HAP-1 (cell line): ENCODE measurements around the gene ERC2.

Experiments
- DNase-seq, 2 experiments: peaks; one replicate each; pipeline ENCODE4 v3.0.0-alpha.2; 2016 to 2020; ENCODE audit warnings: low spot score in 2 of 2
- H3K27me3 ChIP-seq: fragments of 250-450 bp; sonication (Bioruptor Pico); 2 replicates; pipeline ENCODE4 v1.5.1; 2020; ENCODE audit warnings: low read depth, mild to moderate bottlenecking, moderate library complexity
- H3K36me3 ChIP-seq: fragments of 250-450 bp; sonication (Bioruptor Pico); replicated peaks from 2 replicates; pipeline ENCODE4 v1.5.1; 2020; ENCODE audit warnings: mild to moderate bottlenecking
- H3K4me1 ChIP-seq: fragments of 250-450 bp; sonication (Bioruptor Pico); 2 replicates; pipeline ENCODE4 v1.5.1; 2020; ENCODE audit warnings: mild to moderate bottlenecking
- H3K4me3 ChIP-seq: fragments of 250-450 bp; sonication (Bioruptor Pico); 2 replicates; pipeline ENCODE4 v1.5.1; 2020; ENCODE audit warnings: mild to moderate bottlenecking, moderate library complexity
- H3K9me3 ChIP-seq: fragments of 250-450 bp; sonication (Bioruptor Pico); 2 replicates; pipeline ENCODE4 v1.5.1; 2020; ENCODE audit warnings: mild to moderate bottlenecking, moderate library complexity
- in situ Hi-C: fragments of 300-500 bp; cut with MboI; formaldehyde crosslinking; loops from 3 replicates; pipeline ENCODE4 v1.14.3; 2020; ENCODE audit warnings: low sequenced_read_pairs, inconsistent platforms, mixed read lengths

The ERC2 gene

DNA sequence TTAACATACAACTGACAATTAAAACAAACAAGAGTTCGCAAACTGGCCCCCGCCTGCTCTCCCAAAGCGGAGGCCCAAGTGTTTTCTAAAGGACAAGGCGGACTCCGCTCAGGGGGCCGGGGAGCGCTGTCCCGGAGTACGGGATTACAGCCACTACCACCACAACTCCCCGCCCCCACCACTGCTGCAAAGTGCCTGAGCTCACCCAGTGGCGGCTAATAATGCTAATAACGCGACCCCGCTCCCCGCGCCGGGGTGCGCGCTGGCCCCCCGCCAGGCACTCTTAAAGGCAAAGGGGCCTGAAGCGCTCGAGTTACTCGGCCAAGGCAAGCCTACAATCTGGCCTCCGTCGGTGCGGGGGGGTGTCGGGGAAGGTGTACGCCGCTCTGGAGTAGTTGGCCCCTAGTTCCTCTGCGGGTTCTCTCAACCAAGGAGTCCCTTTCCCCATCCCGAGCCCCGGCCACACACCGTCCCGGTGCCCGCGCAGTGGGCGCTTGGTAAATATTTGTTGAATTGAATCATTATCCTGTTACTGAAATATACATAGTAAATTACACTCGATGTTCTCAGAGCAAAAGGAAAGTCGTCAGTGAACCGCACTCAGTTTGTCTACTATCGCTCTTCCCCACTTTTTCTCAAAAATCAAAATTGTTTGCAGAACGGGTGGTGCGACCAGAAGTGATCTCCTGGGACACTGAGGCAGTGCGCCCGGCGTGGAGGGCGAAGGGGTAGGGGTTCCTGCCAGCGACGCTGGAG, 982.0 kb downstream of the ERC2 start:
- in situ Hi-C loops, result loop anchor here (10.0 to 25.0 kb wide), 4 partner anchors 239 to 776 kb away; no protein-coding TSS in a partner anchor
- H3K36me3 ChIP-seq, result no peaks in the 10 kb centered on the region
- DNase-seq, result peak; percentile 44 to 85
- no peaks in the 10 kb centered on the region for H3K9me3 ChIP-seq
- H3K4me1 ChIP-seq, result peaks cover 2% of the 10 kb centered on the region; the same call in 1 of the 2 replicates
- H3K4me3 ChIP-seq, result peak overlapping the region; percentile 66
- no peaks in the 10 kb centered on the region for H3K27me3 ChIP-seq

DNA sequence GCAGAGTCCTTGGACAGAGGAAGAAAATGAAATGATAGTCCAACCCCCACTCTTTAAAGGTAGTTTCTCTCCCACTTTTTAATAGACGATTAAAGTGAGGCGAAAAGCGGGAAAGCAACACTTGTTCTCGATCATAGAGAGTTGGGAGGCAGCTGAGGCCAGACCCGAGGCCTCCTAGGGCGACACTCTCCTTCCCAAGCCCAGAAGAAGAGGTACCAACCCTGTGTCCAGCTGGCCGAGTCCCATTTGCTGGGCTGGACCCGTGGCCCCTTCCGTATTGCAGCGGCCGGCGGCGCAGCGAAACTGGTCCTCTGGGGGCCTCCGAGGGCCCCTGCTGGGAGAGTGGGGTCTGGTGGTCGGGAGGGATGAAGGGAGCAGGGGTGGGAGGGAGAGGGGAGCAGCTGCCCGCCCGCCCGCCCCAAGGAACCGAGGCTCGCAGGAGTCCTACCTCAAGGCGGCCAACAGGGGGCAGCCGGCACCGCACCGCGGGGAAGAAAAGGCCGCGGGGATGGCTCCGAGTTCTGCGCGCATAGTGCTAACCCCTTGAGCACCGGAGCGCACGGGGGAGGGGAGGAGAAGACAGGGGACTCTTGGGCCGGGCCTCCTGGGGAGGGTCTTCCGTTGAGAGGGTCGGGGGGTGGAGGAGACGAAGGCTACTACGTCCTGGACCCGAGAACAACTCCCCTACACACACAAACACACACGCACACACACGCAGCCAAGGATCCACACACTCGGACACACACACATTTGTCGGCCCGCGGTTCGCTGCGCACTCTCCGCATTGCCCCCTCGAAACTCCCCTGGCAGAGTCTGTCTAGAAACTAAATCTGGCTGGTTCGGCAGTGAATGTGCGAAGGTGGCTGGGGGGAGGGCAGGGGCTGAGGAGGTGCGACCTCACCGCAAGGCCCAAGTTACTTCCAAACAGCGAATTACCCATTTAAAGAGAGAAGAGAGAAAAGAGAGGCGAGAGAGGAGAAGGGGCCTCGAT, 983.2 kb downstream of the ERC2 start:
- Histone ChIP-seq H3K27me3 (no peaks in the 10 kb centered on the region), H3K36me3 (no peaks in the 10 kb centered on the region), H3K4me3 (peak overlapping the region; percentile 66), H3K4me1 (peaks cover 2% of the 10 kb centered on the region; the same call in 1 of the 2 replicates), H3K9me3 (no peaks in the 10 kb centered on the region)
- peak; percentile 80 to 90 for DNase-seq
- in situ Hi-C loops, result loop anchor here (10.0 to 25.0 kb wide), 4 partner anchors 240 to 777 kb away; no protein-coding TSS in a partner anchor

DNA sequence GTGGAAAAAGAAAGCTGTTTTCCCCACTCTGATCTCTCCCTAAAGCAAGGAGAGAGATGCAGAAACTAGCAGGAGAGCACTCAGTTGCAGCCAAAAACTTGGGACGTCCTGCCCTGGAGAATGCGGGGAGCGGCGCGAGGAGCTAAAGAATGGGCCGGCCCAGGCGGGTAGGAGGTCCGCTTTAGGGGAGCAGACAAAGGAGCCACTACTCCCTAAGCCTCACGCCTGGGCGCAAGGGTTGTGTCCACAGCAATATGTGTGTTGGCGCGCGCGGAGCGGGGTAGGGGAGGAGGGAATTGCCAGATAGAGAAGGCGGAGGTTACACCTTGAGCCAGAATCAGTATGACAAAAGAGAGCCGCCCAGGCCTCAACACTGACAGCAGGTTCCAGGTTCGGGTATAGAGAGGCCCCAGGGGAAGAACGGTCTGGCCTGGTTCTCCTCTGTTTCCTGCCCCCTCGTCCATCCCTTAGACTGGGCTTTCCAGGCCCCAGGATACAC, 984.0 kb downstream of the ERC2 start:
- Histone ChIP-seq H3K9me3 (no peaks in the 10 kb centered on the region), H3K36me3 (no peaks in the 10 kb centered on the region), H3K27me3 (no peaks in the 10 kb centered on the region), H3K4me1 (peaks cover 2% of the 10 kb centered on the region; the same call in 1 of the 2 replicates), H3K4me3 (no peak overlapping the region)
- in situ Hi-C loops, result loop anchor here (10.0 to 25.0 kb wide), 4 partner anchors 241 to 778 kb away; no protein-coding TSS in a partner anchor
- DNase-seq, result no peak

DNA sequence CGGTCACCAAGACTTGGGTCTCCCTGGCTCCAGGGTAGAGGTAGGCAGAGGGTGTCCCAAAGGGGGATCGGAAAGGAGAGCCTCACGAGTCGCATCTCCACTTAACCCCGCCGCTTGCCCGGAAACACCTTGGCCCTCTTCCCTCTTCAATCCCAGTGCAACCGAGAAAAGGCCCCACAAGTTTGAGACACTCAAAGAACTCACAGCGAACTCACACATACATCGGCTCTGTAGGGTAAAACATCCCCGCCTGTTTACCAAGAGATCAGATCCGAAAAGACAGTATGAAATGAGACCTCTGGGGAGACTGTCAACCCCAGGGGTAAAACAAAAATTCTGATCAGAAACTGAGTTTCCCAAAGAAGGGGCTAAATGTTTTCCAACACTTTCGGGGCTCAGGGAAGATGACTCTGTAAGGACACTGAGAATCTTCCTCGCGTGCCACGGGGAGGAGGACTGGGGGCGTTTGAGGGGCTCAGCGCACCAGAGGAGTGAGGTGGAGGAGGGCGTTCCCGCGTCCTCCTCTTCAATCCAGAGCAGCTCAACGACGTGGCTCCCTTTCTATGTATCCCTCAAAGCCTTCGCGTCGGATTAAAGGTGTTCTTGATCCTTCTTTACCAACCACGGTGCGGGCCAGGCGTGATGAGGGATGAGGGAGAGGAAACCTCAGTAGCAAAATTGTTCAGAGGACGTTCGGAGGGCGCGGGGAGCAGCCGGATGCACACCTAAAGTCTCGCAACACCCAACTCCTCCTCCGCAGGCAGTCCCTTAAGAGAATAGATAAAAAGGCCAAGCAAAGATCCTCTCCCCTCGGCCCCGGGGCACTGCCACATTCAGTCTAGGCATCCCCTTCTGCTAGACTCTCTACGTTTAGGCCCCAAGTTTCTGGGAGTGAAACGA, 984.8 kb downstream of the ERC2 start:
- in situ Hi-C loops, result loop anchor here (10.0 to 25.0 kb wide), 4 partner anchors 241 to 779 kb away; no protein-coding TSS in a partner anchor
- Histone ChIP-seq H3K27me3 (no peaks in the 10 kb centered on the region), H3K36me3 (peaks cover 3% of the 10 kb centered on the region), H3K4me3 (no peak overlapping the region), H3K4me1 (peaks cover 2% of the 10 kb centered on the region; the same call in 1 of the 2 replicates), H3K9me3 (no peaks in the 10 kb centered on the region)
- DNase-seq, result no peak

DNA sequence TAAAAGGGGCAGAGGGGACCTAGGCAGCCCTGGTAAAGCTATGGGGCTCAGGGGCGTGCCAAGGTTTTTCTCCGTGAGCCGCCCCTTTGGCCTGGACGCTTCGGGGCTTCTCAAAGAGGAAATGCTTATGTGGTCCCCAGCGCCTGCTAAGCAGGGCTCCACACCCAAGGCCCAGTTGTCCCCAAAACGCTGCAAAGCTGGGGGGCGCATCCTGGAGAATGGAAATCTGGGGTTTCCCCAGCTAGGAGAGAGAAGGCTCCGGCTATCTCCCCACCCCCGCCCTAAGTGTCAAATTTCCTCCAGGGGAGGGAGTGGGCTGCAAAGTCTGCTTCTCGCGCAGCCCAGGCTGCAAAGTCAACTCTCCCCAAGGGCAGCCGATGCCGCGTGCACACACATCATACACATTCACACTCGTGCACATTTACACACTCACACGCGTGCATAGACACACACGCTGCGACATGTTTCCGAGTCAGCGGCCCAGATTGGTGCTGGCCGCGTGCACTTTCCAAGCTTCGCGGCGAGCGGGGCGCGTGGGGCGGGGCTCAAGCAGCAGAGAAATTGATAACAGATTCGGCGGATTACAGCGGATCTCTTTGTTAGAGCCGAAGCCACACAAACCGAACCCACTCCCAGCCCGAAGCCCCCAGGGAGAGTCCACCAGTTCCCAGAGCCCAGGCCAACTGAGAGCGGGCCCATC, 985.6 kb downstream of the ERC2 start:
- no peak for DNase-seq
- no peaks in the 10 kb centered on the region for H3K27me3 ChIP-seq

DNA sequence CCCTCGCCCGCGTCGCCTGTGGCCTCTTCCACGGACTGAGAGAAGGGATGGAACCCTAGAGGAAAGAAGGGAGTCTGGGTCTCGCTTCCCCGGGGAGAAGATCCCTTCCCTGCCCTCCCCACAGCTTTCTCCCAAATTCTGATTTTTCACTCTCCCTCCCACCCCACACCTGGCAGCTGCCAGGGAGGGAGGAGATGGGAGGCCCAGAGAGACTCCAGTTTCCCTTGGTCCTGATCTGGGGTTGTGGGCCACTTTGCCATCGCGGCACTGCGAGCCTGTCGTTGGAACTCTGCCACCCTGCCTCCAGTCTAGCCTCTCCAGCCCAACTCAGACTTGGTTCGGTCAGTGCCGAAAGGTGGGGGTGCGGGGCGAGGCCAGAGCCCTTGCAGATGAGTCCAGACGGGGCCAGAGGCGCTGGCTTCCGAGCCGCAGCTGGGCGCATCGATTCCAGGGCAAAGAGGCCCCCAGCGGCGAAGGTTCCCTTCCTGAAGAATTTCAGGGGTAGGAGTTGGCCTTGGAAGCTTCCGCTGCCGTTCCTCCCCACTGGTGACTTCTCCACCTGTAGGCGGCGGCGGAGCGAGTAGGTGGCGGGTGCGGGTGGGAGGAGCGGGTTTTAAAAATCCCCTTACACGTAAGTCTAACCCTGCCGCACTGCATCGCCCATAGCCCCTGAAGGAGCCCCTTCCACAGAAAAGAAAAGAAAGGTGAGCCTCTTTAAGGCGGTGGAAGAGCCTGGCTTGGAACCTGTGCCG, 986.3 kb downstream of the ERC2 start:
- no peak for DNase-seq
- H3K4me3 ChIP-seq, result no peak overlapping the region
- peaks cover 2% of the 10 kb centered on the region; the same call in 1 of the 2 replicates for H3K4me1 ChIP-seq
- in situ Hi-C loops, result loop anchor here (10.0 to 25.0 kb wide), 4 partner anchors 243 to 780 kb away; no protein-coding TSS in a partner anchor
- H3K36me3 ChIP-seq, result peaks cover 3% of the 10 kb centered on the region
- no peaks in the 10 kb centered on the region for H3K9me3 ChIP-seq
- H3K27me3 ChIP-seq, result no peaks in the 10 kb centered on the region

More for the DNA sequence above, 985.6 kb downstream of the ERC2 start:
- Histone ChIP-seq H3K4me1 (peaks cover 2% of the 10 kb centered on the region; the same call in 1 of the 2 replicates), H3K36me3 (peaks cover 3% of the 10 kb centered on the region), H3K4me3 (no peak overlapping the region), H3K9me3 (no peaks in the 10 kb centered on the region)
- in situ Hi-C loops, result loop anchor here (10.0 to 25.0 kb wide), 4 partner anchors 242 to 780 kb away; no protein-coding TSS in a partner anchor

DNA sequence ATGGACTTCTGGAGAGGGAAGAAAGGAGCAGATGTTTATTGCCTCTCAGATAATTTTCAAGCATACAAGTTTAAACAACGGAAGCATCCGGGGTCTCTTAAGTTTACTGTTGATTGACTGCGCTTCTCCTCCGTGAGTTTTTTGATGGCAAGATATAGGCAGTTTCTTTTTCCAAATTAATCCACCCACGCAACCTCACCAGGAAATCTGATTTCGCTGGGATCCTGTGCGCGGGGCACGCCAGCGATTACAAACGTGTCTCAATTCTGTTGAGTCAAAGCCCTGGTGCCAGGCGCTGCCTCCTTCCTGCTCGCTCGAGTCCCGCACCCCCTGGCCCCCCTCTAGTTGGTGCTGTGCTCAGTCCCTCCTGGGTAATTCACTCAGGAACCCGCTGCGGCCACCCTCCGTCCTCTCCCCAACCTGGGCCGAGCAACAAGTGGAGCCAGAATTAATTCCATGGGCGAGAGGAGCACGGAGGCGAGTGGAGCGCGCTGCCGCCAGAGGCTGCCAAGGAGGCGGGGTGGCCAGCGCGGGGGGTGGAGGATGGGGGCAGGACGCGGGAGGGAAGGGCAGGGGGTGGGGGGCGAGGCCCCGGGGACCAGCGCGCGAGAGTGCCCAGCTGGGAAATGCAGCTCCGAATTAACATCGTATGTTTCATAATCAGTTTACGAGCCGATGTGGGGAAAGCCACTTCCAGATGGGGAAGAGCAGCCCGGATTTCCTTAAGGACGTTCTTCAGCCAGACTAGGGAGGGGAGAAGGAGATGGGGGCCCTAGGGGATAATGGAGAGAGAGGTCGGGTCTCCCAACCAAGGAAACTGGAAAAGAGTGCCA, 987.1 kb downstream of the ERC2 start:
- in situ Hi-C loops, result loop anchor here (10.0 to 25.0 kb wide), 4 partner anchors 244 to 781 kb away; no protein-coding TSS in a partner anchor
- H3K27me3 ChIP-seq, result no peaks in the 10 kb centered on the region
- DNase-seq, result no peak
- H3K9me3 ChIP-seq, result no peaks in the 10 kb centered on the region
- peaks cover 7% of the 10 kb centered on the region for H3K4me1 ChIP-seq
- H3K4me3 ChIP-seq, result no peak overlapping the region
- peaks cover 6% of the 10 kb centered on the region for H3K36me3 ChIP-seq

DNA sequence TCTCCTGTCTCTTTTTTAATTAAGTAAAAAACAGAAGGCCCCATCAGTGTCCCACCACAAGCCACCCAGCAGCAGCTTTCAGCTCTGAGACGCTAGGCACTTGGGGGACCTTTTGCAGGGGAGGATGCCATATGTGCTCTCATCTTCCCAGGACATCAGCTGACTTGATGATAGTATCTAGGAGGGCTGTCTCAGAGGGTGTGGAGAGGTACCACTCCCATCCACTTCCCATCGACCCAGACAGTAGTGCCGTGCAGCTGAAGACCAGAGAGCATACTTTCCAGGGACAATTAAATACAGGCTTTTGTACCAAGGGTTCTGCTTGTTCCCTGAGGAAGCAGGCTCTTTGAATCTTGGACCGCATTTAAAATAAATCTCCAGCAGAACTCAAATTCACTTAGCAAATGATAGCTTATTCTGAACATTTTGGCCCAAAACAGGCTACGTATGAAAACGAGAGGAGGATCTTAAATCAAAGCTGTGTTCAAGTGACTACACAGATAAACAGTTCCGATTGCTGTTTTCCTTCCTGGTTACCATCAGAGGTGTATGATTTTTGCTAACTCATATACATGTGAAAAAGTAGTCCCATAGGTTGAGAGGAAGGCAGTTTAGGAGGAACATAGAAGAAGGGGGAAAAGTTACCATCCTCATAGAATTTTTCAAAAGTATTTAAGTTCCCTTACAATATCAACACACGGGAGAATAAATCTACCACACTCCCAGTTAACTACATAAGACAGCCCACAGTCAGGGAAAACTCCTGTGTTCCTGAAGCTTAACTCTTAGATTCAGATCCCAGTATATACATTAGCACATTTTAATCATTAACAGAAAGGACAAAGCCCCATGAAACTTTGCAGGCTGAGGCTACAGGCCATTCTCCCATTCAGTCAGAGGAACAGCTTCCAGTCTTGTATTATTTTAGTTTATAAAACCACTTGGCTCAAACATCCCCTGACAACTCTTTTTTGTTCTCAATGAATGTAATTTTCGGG, 990.7 kb downstream of the ERC2 start:
- H3K4me1 ChIP-seq, result peaks cover 4% of the 10 kb centered on the region
- no peak for DNase-seq
- peaks cover 6% of the 10 kb centered on the region for H3K36me3 ChIP-seq
- no peaks in the 10 kb centered on the region for H3K27me3 ChIP-seq
- no peaks in the 10 kb centered on the region for H3K9me3 ChIP-seq
- in situ Hi-C loops, result loop anchor here (25.0 kb wide), 1 partner anchor 785 kb away; no protein-coding TSS in a partner anchor
- no peak overlapping the region for H3K4me3 ChIP-seq

DNA sequence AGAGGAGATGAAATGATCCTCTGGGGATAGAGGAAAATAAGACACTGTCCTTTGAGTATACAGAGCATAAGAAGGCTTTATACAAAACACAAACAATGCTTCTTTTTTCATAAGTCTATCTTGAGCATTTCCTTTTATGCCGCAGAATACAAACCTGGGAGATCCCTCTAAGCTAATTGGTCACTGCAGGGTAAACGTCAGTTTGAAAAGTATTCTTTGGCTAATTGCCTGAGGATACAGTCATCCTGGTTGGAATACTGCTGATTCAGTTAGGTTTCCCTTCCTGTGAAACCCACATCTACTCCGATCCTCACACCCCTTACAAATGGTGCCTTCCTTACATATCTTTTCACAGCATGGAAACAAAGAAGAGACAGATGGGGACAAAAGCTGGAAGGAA, 991.8 kb downstream of the ERC2 start:
- in situ Hi-C loops, result loop anchor here (25.0 kb wide), 1 partner anchor 786 kb away; no protein-coding TSS in a partner anchor
- Histone ChIP-seq H3K9me3 (no peaks in the 10 kb centered on the region), H3K4me3 (no peak overlapping the region), H3K36me3 (peaks cover 6% of the 10 kb centered on the region), H3K4me1 (peaks cover 4% of the 10 kb centered on the region), H3K27me3 (no peaks in the 10 kb centered on the region)
- DNase-seq, result no peak

DNA sequence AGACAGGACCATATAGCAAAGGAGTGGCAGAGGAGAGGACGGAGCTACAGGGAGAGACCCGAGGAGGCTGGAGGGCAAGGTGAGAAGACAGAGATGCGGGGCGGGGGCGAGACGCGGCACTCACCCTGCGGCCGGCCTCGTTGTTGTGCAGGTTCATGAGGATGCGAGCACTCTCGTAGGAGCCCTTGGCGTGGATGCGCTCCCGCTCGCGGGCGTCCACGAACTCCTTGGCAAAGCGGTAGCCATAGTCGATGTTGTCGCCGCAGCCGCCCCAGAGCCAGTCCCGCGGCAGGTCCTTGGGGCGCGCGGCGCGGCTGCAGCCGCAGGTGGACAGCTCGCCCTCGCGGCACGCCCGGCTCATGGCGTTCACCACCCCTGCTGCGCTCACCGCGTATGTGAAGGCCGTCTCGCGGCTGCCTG, 994.0 kb downstream of the ERC2 start:
- DNase-seq, result no peak
- Histone ChIP-seq H3K9me3 (no peaks in the 10 kb centered on the region), H3K4me3 (no peak overlapping the region), H3K36me3 (peaks cover 6% of the 10 kb centered on the region), H3K4me1 (peaks cover 4% of the 10 kb centered on the region), H3K27me3 (no peaks in the 10 kb centered on the region)
- in situ Hi-C loops, result no loop called here
